GM18502 (cell line): ENCODE measurements around the gene ATP2B3.
A peak's percentile ranks its signal among the peaks of the same experiment; 100 is the strongest.
"Not testable (repeated sequence)": the region's sequence is repeated elsewhere in the genome, so short reads cannot be mapped to it uniquely, and the experiment has no call there.

Experiments
- ATAC-seq: cut with Tn5 transposase; IDR thresholded peaks from one replicate; pipeline ENCODE4 v1.9.1; 2021; ENCODE audit warnings: mild to moderate bottlenecking; ENCODE audit not compliant: unreplicated experiment, poor library complexity

Gene ATP2B3

GRCh38 chrX:153590961-153591956 is 73.8 kb downstream of the ATP2B3 start:
- no peak for ATAC-seq

DNA sequence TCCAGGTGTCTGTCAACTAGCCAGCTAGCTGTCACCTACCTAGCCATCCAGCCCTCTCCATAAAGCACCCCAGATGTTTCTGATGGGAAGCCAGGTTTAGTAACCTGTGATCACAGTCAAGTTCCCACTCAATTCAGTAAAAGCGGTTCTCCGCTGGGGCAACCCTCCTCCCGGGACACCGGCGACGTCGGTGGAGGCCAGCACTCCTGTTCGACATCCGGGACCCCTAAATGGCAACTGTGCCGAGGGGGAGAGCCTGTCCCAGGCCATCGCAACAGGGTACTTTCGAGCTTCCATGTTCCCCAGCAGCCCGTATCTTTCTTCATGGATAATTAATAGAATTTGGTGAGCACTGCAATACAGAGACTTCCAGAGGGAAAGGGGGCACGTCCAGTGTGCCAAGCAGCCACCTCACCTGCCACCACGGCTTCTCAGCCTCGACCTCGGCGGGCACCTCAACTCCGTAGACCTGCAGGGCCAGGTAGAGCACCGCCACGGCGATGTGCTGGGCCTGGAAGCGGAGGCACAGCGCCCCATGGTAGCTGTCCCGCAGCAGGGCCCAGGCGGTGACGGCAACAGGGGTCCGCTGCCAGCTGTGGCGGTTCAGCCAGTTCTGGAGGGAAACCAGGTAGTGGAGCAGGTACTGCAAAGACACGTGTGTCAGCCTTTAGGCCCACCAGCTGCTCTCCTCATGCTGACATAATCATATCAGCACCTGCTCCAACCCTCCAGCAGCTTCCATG is 74.8 kb downstream of the ATP2B3 start:
- ATAC-seq: no peak

DNA sequence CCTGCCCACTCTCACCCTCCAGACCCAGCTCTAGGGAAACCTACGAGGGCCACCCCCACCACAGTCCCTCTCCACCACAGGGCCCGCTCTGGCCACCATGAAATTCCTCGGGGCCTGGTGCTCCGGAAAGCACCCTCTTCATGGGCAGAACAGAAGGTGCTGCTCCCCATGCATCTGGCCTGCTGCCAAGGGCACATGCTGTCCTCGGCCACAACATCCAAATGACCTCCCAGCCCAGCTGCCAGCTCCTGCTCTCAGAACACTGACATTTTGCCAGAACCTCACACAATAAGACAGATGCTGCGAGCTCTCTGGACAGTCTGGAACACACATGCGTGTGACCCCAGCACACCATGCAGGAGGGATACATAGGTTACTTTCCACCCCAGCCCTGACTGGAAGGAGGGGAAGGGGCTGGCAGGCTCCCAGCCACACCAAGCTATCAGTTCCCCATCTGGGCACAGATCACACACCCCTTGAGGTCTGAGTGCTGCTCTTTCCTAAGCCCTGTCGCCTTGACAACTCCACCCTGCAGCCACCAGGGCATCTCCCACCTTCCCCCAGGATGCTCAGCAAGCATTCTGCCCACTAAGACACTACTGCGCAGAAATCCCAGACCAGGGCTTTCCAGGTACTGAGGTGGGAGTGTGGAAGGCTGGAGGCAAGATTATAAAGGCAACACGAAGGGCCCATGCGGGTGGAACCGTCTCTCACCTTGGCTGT is 75.7 kb downstream of the ATP2B3 start:
- ATAC-seq: no peak

DNA sequence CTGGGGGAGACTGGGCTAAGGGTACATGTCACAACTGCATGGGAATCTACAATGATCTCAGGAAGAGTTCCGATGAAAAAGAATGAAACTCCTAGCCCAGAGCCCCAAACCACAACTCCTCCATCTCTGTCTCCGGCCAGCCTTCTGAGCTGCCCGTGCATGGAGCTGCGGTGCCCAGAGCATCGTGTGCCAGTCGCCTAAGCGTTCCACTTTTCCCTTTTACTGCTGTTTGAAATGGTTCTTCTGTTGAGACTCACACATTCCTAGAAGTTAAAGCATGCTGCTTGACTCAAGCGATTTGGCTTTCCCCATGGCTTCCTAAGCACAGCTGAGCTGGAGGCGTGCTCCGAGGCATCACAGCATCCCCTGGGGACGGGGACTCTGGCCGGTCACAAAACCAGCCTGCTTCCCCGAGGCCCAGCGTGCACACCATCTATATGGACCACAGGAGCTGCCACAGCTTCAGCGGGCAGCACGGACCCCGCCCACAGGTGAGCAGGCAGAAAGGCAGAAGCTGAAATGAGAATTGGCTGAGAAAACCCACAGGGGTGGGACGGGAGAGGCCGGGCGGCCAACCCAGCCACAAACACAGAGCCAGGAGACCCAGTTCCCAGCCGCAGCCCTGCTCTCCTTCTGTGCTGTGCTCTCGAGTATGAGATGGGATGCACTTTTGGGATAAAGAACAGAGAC is 76.5 kb downstream of the ATP2B3 start:
- no peak for ATAC-seq

DNA sequence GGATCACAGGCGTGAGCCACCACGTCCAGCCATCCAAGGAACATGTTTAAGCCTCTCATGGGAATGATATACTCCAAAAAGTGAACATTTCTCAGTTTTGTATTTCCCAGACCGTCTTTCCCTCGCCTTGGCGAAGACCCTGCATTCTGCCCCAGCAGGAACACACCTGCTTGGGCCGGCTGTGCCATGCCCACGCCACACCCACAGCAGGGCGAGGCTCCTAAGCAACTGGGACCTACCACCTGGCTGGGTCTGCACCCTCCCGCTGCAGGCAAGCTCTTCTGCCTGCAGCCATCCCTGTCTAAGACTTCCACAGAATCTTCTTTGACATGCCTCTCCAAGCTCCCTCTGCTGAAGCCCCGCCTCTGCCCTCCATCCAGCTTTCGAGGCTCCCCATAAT is 77.9 kb downstream of the ATP2B3 start:
- ATAC-seq: no peak

DNA sequence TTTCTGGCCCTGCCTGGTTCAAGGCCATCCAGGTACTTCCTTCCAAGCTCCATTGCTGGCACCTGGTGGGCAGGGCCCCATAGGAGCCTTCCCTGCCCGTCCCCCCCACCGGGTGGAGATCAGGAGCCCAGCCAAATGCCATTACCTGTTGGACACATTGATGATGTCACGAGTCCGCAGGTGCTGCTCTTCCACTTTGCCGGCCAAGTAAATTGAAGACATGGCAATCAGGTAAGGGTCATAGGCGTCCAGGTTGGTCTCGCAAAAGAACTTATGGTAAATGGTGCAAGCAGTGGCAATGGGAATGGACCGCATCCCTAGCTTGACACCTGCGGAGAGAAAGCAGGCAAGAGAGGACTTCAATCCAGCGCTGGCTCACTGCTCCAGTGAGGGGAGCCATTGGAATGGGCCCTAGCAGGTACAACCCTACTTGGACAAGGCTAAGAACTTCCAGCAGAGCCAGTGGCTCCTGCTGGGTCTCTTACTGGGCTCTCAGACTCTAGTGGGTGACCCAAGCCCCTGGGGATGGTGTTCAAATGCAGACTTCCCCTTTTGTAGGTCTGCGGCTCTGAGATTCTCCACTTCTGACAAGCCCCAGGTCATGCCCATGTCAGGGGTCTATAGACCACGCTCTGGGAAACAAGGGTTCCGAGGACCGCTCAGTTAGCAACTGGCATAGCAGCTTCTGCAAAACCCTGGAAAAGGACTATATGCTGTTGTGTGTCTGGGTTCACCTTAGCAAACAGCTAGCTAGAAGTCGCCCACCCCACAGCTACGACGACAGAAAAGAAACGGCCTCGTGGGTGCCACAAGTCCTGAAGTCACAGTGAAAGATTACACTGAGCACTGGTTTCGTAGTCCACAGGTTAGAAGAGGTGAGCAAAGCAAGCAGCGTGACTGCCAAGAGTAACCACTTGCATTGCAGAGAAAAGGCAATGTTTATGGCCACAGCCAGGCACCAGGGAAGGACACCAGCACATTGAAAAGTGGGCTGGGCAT is 78.7 kb downstream of the ATP2B3 start:
- ATAC-seq: no peak

DNA sequence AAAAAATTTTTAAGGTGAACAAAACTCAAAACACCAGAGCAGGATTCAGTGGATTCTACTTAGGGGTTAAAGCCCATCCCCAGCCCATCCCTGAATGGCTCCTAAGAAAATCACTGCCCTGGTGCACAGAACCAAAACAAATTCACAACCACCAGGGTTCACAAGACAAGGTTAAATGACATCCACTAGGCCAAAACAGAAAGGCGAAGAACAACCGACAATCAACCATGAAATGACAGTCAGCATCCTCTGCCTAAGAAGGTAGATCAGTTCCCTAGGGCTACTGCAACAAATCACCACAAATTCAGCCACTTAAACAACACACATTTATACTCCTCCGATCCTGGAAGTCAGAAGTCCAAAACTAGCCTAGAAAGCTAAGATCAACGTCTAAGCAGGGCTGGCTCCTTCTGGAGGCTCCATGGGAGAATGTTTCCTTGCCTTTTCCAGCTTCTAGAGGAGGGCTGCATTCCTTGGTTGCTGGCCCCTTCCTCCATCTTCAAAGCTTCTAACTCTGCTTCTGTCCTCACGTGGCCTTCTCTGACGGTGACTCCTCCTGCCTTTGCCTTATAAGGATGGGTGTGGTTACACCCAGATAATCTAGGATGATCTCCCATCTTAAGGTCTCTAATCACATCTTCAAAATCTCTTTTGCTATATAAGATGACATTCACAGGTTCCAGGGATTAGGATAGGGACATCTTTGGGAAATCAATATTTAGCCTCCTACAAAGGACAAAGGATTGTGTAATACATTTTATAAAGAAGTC is 79.7 kb downstream of the ATP2B3 start:
- ATAC-seq: no peak

DNA sequence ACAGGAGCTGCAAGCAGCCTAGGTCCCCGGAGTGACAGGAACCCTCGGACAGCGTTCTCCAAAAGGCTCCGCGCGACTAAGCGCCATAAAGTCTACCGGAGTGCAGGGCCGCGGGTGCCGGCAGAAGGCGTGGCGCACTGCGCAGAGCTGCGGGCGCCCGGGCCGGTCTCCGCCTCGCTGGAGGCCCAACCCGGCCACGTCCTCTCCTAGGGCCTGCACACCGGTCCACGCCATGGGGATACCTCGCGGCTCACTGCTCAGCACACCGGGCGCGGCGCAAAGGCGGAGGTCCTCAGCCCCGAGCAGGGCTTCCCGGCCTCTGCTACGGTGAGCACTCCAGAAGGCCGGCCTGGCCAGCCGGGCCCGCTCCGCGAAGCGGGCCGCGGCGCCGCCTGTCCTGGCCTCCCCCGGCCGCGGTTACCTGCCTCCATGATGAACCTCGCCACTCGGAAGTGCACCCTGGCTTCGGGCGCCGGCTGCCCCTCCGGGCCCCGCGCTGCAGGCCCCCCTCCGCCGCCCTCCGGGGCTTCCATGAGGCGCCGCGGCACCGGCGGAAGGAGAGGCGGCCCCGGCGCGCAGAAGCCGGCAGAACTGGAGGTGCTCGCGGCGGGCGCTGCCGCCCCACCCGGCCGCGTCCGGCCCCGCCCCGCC is 81.2 kb downstream of the ATP2B3 start, which contains the start of gene CCNQ:
TSS of gene CCNQ (minus strand) at position 599 of the 651 bp plus-strand sequence. CDS start at position 533, 66 bp downstream.
- peak; percentile 49 for ATAC-seq

DNA sequence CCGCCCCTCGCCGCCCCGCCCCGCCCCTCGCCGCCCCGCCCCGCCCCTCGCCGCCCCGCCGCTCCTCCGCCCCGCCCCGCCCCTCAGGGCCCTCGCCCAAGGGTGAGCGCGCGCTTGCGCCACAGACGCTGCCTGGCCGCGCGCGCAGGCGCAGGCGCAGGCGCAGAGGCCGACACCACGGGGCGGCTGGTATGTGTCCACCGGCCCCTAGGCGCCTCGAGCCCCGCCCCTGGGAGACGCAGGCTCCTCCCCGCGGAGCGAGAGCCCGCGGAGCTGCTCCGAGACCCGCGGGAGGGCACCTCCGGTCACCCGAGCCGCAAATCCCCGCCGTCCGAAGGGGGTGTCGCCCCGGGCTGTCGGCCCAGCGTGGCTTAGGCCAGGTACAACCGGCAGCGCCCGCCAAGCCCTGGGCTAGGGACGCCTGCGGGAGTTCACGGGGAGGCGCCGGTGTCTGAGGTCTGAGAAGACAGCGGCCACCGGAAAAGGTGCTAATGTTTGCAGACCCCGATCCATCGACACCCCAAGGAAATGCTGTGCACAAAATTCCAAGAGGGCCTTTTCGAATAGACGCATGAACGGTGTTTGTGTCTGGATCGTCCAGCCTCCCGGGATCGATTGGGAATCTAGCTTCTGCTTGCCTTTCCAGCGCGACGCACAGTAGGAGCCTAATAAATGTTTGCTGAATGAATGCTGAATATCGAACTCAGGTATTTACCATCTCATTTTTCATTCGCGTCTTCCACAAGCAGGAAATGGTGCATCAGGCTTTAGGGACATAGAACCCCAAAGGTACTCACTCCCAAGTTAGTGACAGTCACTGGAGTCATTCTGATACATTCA is 82.0 kb downstream of the ATP2B3 start:
- ATAC-seq: peak; percentile 76

GRCh38 chrX:153600032-153600373 is 82.6 kb downstream of the ATP2B3 start:
- ATAC-seq: no peak

- ATAC-seq: no peak
Observed at GRCh38 chrX:153600921-153601320, 83.5 kb downstream of the ATP2B3 start.

- ATAC-seq: no peak
Observed at GRCh38 chrX:153601511-153602110, 84.2 kb downstream of the ATP2B3 start.

- ATAC-seq: no peak
Observed at GRCh38 chrX:153602601-153603000, 85.2 kb downstream of the ATP2B3 start.

DNA sequence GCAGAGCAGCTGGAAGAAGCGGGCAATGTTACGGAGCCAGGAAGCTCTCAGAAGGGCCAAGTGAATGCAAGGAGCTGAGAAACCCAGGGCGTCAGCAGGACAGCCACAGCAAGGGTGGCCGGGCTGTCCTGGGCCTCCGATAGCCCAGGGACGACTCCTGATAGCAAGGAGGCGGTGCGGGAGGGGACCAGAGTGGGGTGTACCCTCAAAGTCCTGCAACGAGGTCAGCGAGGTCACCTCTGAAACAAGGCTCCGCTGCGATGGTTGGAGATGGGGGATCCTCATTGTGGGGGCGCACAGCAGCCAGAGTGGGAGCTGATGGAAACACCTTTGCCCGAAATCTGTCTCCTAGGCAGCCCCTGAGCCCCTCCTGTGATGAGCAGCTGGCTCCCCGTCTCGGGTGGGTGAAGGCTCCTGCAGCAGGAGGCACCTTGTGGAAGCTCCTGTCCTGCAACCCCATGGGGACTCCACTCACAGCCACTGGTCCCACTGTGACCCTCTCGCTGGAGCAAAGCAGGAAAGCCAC is 85.8 kb downstream of the ATP2B3 start:
- ATAC-seq: no peak

GRCh38 chrX:153604666-153605380 is 87.4 kb downstream of the ATP2B3 start:
- ATAC-seq: not testable (repeated sequence)

GRCh38 chrX:153606503-153606902 is 89.1 kb downstream of the ATP2B3 start:
- ATAC-seq: no peak
